GM19193 (cell line): ENCODE results near the gene DUSP1.

Source experiments
- POLR2A ChIP-seq: IDR thresholded peaks from 4 replicates; pipeline ENCODE4 v1.6.1; 2011; ENCODE audit not compliant: insufficient read depth, insufficient read length; ENCODE audit errors: extremely low read depth

Gene DUSP1

DNA sequence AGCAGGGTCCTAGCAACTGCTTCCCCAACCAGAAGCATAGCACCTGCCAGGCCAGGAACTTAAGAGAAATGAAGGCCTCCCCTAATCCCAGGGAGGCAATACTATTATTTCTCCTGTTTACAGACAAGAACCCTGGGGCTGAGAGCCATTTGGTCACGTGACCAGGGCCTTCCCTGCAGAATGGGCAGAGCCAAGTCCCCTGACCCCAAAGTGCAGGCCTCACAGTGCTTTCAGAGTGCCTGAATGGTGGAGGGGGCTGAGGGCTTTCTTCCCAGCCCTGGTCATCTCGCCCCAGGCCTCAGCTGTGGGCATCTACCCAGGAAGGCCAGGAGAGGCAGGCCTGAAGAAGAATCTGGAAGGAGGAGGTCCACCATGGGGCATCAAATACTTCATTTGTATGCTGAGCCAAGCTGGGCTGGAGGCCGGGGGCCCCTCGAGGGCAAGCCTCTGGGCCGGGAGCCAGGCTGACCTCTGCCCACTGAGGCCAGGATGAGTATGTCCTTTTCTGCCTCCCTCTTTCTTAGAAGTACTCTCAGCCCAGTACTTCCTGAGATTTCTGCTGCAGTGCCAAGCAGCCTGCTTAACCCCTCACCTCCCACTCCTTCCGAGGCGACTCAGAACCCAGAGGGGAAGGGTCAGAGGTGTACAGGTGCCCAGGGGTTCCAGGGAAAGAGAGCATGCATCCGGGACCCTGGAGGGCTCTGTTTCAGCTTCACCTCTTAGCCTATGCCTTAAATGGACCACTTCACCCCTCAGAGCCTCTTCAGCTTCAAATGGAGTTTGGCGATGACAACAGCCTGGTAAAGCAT lies 18.9 kb upstream of the DUSP1 start:
- TF ChIP-seq POLR2A = no peak

DNA sequence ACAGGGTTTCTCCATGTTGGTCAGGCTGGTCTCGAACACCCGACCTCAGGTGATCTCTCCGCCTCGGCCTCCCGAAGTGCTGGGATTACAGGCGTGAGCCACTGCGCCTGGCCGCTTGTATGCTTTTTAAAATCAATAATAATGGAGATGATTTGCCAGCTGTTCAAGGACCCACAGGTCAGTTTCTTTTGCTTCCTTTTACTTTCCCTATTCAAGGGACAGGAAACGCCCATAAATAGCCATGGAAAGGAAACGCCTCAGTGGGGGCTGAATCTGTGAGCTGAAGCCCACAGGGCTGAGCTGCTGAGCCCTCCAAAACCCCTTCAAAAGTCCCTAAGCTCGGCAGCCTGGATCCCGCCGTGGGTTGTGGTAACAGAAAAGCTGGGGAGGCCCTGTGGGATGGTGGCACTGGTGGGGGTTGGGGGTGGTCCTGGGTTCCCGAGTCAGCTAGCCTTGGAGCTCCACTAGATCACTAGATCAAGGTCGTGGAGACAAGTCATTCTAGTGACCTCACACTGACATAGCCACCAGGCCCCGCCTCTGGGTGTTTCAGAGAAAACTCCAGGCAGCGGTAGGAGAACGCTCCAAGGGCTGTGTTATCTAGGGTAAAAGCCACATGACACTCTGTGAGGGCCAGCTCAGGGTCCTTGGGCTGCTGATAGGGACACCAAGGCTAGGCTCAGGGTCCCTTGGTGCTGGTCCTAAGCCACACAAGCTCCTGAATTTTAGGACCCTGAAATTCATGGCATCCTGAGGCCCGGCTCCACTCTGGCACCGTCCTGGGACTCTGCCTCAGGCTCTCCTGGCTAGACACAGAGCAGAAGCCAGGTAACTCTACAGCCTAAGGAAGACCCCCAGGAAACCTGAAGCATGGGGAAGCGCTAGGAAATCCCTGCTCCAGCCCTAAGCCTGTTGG lies 18.0 kb upstream of the DUSP1 start:
- no peak for TF ChIP-seq POLR2A

DNA sequence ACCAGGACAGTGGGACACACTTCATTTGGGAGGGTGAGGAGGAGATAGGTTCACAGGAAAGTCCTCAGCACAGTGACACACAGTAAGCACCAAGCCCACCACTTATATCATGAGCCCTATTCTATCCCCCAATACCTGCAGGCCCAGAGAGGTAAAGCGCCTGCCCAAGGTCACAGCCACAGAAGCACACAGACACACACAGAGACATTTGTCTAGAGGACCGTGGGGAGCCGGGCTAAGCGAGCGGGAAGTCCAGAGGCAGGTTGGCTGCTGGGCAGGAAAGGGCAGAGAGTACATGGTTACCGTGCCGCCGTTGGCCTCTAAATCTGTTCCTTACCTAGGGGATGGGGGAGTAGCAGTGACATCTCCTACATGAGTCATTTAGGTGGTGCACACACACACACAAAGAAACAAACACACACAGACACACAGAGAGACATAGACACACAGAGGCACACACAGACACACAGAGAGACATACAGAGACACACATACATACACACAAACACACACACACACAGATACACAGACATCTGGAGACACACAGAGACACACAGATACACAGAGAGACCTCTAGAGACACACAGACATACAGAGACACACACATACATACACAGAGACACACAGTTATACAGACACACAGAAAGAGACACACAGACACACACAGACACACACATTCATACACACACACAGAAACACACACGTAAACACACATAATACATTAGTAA lies 15.9 kb upstream of the DUSP1 start:
- TF ChIP-seq POLR2A = no peak

DNA sequence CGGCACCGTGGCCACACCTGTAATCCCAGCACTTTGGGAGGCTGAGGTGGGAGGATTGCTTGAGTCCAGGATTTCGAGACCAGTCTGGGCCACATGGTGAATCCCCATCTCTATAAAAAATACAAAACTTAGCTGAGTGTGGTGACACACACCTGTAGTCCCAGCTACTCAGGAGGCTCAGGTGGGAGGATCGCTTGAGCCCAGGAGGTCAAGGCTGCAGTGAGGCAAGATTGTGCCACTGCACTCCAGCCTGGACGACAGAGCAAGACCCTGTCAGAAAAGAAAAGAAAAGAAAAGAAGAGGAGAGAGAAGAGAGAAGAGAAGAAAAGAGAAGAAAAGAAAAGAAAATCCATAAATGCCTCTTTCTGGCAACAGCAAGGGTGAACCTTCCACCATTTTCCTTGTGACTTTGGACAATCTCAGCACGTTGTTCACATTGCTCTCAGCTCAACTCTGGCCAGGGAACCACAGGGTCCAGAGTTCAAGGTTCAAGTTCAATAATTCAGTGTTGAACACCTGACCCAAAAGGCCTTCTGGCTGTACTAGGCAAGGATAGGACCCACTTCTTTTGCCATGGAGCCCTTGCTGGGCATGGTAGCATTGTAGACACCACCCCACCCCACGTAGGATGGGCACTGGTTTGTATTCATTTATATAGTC lies 14.6 kb upstream of the DUSP1 start:
- no peak for TF ChIP-seq POLR2A

DNA sequence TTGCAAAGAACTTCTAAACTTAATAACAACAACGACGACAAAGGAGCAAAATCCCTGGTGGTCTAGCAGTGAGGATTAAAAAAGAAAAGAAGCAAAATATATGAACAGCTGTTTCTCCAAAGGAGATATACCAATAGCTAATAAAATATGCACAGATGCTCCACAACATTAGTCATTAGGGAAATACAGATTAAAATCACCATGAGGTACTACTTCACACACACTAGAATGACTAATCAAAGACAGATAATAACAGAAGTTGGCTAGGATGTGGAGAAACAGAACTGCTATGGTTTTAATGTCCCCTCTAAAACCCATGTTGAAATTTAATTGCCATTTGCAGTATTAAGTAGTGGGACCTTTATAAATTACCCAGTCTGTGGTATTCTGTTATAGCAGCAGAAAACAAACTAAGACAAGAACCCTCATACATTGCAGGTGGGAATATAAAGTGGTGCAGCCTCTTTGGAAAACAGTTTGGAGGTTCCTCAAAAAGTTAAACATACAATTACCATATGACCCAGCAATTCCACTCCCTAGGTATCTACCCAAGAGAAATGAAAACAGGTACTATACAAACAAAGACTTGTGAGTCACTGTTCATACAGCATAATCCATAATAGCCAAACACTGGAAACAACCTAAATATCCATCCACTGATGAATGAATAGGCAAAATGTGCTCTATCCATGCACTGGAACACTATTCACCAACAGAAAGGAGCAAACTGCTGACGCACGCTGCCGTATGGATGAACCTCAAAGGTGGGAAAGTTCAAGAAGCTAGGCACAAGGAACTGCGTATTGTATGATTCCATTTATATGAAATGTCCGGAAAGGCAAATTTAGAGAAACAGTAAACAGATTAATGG lies 11.4 kb upstream of the DUSP1 start:
- TF ChIP-seq POLR2A = no peak

DNA sequence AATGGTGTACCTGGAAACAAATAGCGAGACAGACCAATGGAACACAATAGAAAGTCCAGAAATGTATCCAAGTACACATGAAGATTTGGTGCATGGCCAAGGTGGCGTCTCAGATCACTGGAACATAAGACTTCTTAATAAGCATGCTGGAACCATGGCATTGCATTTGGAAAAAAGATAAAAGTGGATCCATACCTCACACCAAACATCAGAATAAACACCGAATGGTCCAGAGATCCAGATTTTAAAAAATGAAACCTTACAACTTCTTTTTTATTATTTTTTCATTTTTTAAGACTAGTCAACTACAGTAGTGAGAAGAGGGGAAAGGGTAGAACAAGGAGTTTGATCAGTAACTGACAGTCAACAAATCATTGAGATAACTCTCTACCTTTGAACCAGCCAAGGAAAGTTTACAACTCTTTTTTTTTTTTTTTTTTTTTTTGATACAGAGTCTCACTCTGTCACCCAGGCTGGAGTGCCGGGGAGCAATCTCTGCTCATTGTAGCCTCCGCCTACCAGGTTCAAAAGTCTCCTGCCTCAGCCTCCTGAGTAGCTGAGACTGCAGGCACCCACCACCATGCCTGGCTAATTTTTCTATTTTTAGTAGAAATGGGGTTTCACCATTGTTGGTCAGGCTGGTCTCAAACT lies 8.8 kb upstream of the DUSP1 start:
- no peak for TF ChIP-seq POLR2A

DNA sequence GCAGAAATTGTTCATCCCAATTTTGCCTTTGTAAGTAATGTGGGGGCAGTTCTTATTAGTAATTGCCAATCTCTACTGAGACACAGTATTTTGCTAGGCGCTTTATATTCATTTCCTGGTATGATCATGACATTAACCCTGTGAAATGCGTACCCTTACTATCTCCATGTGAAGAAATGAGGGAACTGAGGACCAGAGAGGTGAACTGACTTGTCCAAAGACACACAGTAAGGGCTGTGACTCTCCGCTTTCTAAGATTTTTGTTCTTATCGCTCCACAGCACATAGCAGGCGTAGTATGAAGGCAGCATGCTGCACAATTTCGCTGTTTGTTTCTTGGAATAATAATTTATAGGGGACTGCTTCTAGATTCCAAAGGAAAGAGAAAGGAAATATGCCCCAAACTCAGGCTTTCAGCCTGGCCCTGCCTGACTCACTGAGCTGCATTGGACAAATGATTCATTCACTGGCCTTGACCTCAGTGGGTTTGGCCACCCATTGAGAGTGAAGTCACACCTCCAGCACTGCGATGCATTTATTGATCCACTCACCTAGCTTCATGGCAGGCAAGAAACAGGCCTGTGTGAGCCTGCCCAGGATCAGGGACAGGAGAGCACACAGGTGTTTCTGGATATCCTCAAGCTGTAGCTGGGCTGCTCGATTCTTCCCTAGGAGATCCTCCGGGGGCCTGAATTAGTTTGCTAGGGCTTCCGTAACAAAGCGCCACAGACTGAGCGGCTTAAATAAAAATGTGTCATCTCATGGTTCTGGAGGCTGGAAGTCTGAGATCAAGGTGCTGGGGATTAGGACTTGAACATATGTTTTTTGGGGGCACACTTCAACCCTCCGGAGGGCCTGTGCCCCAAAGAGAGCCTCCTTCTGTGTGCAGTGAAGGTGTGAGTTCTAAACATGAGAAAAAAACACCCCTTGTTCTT lies 7.2 kb upstream of the DUSP1 start:
- TF ChIP-seq POLR2A = no peak

DNA sequence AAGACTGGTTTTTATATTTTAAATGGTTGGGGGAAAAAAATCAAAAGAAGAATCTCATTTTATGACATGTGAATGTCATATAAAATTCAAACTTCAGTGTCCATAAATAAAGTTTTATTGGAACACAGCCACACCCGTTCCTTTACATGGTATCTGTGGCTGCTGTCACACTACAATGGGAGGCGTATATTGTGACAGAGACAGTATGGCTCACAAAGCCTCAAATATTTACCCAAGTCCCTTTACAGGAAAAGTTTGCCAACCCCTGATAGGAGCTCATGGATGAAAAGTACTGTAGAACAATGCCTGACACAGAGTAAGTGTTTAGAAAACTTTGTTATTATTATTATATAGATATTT lies 5.2 kb upstream of the DUSP1 start:
- no peak for TF ChIP-seq POLR2A

DNA sequence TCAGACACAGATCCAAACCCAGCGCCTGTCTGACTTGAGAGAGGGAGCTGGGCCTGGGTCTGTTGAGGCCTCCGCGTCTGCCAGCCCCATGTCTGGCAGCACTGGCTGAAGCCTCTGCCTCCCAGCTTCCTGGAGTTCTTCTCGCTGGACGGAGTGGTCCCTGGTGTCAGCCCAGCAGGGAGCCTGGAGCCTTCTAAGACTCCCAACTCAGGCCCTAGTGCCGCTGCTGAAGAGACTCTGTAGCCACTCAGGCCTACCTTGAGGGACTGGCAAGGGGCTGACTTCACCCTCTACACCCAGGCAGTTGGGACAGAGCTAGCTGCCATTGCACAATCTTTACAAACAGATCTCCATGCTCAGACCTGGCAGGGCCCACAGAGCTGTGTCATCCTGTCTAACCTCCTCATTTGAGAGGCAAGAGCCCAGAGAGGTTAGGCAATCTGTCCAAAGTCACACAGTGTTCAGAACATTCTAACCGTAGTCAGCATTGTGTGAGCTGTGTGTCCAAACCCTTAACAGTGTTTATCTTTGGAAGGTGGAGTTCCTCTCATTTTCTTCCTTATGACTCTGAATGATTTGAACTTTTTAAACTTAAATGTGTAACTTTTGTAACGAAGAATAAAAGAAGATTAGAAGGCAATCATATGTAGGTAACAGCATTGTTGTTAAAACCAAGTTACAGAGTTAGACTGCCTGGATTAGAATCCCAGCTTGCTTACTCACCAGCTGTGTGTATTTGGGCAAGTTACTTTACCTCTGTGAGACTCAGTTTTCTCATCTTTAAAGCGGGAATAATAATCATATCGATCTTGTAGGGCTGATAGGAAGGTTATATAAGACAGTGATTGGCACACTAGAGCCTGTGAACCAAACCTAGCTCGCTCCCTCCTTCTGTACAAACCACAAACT lies 4.6 kb upstream of the DUSP1 start:
- no peak for TF ChIP-seq POLR2A

DNA sequence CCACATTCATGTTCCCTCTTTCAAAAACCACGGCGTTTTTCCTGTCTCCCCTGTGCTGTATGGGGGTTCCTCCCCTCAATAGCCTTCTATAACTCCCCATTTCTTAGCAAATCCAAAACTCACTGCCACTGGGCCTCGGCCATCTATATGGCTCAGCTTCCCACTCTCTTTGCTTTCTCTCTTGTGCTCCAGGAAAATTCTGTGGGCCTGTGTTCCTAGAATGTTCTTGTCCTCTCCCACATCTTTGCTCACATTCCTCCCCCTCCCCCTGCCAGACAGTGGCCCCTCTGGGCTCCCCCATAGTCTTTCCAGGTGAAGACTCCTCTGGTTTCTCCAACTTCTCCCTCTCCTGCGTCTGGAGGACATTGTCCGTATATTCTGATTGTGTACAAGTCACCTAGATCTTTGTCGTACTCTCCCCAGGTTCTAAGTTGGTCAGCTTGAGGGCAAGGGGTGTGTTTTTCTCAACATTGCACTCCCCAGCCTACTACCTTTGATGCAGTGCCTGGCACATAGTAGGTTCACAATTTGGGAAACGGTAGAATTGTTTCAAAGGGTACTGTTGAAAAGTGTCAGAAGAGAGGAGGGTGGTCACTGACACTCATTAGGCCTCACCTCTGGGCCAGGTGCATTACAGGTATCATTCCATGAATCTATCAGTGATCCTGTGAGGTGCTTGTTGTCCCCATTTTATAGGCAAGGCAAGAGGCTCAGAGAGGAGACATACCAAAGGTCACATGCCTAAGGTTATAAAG lies 3.7 kb upstream of the DUSP1 start:
- TF ChIP-seq POLR2A = no peak
